Activated T-helper 1 cell treated with anti-CD3 and anti-CD28 coated beads, Interleukin-12 subunit alpha, Interleukin-12 subunit beta, Interleukin-2, Interleukin-4 antibody, amounts not matched to agents 30 ng/mL and 10 ng/mL and 1 ng/mL, durations not matched to agents 14 hours and 24 hours and 36 hours (primary cell): ENCODE data around the gene EZH1. TPM values are rescaled to one million over a fixed set of nuclear protein-coding genes. Genes with fewer than 3 reads are reported as not detected.
A peak's percentile ranks its signal among the peaks of the same experiment; 100 is the strongest.

Experiments
- DNase-seq: peaks from one replicate; pipeline ENCODE4 v3.0.0; 2021; ENCODE audit warnings: low spot score
- H3K27ac Mint-ChIP-seq: one replicate; pipeline ENCODE4 v1.8.0; 2021; ENCODE audit warnings: mild to moderate bottlenecking, mixed read lengths
- H3K27me3 Mint-ChIP-seq: one replicate; pipeline ENCODE4 v1.8.0; 2022; ENCODE audit warnings: mild to moderate bottlenecking, moderate library complexity, mixed read lengths; ENCODE audit not compliant: insufficient read depth
- H3K36me3 Mint-ChIP-seq: one replicate; pipeline ENCODE4 v1.8.0; 2021; ENCODE audit warnings: low read depth, mixed read lengths
- H3K4me1 Mint-ChIP-seq: one replicate; pipeline ENCODE4 v1.8.0; 2021; ENCODE audit warnings: low read depth, mixed read lengths
- H3K4me3 Mint-ChIP-seq: one replicate; pipeline ENCODE4 v1.8.0; 2021; ENCODE audit warnings: mild to moderate bottlenecking, moderate library complexity, mixed read lengths
- H3K9me3 Mint-ChIP-seq: one replicate; pipeline ENCODE4 v1.8.0; 2021; ENCODE audit warnings: mixed read lengths
- intact Hi-C: fragments of 100-400 bp; cut with micrococcal nuclease; formaldehyde crosslinking; loops from one replicate; pipeline ENCODE4 v1.15.1; 2024
- total RNA-seq: library from RNA; stranded (reverse); gene quantifications from 2 replicates; pipeline ENCODE4 v1.2.3, GENCODE V29; 2022

Gene EZH1
- total RNA-seq, 1 donor from 2014 or later: 35.6 TPM

DNA sequence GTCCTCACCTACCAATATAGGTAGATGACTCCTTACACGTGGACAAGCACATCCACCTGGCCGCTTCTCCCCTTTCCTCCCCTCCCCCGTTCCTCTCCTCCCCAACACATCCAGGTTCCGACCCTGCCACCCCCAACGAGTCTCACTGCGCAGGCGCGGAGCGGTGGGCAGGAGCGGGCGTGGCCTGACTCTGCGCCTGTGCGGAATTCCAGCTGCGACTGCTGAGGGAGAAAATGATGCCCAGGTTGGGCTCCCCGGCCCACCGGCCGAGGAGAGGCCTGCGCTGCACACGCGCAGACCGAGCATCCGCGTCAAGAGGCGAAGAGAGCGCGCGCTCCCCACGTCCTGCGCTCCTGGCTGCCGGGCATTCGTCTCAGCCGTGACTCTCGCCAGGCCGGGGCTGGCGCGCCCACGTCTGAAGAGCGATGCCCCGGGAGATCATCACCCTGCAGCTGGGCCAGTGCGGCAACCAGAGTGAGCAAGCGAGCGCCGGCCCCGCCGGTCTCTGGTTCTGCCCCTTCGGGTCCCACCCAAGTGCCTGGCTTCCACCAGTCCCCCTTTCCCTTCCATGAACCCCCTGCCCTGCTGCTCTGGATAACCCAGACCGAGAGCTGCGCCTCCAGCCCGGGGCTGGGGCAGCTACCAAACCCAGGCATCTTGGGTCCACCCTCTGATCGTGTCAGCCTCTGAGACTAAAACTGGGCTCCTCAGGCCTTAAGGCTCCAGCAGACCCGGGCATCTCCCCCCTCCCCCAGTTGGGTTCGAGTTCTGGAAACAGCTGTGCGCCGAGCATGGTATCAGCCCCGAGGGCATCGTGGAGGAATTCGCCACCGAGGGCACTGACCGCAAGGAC is 85.5 kb downstream of the EZH1 start, which contains the start of gene TUBG2:
Gene TUBG2 (plus strand): TSS at position 206 of the 853 bp plus-strand sequence. CDS start 220 bp downstream, at position 426.
- Mint-ChIP-seq H3K27me3 (peaks cover 8% of the 10 kb centered on the region), H3K36me3 (peaks cover 3% of the 10 kb centered on the region), H3K27ac (peak within 1 kb of the TSS; percentile 55), H3K9me3 (no peaks in the 10 kb centered on the region), H3K4me1 (peaks cover 26% of the 10 kb centered on the region), H3K4me3 (peak within 1 kb of the TSS; percentile 86)
- intact Hi-C loops: loop anchor here (1.0 to 2.0 kb wide), 2 partner anchors 19 to 50 kb away; partner anchors contain the start of genes RETREG3 and TUBG1
- DNase-seq: peak; percentile 70

DNA sequence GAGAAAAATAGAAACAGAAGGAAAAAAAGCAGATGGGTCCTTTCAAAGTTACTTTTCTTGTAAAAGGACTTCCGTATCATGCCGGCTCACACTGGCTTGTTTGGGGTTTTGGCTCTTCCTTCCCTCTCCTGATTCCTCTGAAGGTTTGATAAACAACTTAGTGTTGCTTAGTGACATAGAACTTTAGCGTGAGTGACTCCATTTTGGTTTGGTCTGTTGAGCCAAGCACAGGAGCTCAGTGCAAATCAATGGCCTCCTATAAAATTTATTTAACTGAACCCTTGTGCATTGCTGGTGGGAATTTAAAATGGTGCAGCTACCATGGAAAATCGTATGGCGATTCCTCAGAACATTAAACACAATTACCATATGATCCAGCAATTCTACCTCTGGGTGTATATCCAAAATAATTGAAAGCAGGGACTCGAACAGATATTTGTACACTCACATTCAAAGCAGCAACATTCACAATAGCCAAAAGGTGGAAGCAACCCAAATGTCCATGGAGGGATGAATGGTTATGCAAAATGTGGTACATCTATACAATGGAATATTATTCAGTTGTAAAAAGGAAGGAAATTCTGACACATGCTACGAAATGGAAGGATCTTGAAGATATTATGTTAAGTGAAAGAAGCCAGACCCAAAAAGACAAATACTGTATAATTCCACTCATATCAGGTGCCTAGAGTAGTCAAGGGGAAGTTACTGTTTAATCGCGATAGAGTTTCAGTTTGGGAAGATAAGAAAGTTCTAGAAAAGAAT is 86.8 kb downstream of the EZH1 start:
- Mint-ChIP-seq H3K9me3 (no peaks in the 10 kb centered on the region), H3K27ac (no peak overlapping the region), H3K4me1 (peaks cover 26% of the 10 kb centered on the region), H3K36me3 (peaks cover 3% of the 10 kb centered on the region), H3K4me3 (peak overlapping the region; percentile 86), H3K27me3 (peaks cover 13% of the 10 kb centered on the region)
- no peak for DNase-seq
- intact Hi-C loops: loop anchor here (2.0 kb wide), 1 partner anchor 21 kb away; no protein-coding TSS in a partner anchor

DNA sequence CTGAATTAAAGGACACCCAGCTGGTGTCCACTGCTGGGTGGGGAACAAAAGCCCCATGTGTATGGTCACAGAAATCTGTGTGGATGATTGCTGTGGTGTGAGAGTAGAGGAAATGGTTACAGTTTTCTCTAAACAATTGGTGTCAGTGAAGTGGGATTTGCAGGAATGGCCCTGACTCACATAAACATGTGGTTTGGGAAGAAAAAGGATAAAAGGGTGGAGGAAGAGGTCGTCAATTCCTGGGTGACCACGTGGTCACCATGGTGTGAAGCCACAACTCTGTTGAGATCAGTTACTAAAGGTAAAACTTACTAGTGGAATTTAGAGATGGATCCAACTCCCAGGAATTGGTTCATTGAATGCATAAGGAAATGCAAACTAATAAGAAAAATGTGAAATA is 89.3 kb downstream of the EZH1 start:
- Mint-ChIP-seq H3K27ac (no peak overlapping the region), H3K36me3 (no peaks in the 10 kb centered on the region), H3K27me3 (peaks cover 13% of the 10 kb centered on the region), H3K4me1 (peaks cover 24% of the 10 kb centered on the region), H3K4me3 (no peak overlapping the region), H3K9me3 (no peaks in the 10 kb centered on the region)
- DNase-seq: no peak
- intact Hi-C loops: no loop called here

- peaks cover 18% of the 10 kb centered on the region for H3K4me1 Mint-ChIP-seq
Observed at GRCh38 chr17:42653179-42654124, 91.4 kb downstream of the EZH1 start.

DNA sequence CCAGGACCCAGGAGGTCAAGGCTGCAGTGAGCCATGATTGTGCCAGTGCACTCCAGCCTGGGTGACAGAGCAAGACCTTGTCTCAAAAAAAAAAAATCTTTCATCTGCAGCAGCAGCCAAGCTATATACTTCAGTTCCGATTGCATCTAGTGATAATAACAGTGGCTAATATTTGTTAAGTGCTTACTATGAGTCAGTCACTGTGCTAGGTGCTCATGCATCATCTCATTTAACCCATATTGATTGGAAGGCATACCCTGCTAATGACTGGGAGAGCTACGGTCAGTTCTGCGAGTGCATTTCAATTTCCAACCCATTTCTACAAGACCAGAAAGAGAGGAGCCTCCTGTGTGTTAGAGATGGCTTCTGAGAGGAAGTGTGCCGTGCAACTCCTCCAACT is 93.4 kb downstream of the EZH1 start:
- H3K4me1 Mint-ChIP-seq: peaks cover 11% of the 10 kb centered on the region
- H3K9me3 Mint-ChIP-seq: no peaks in the 10 kb centered on the region
- intact Hi-C loops: no loop called here
- H3K27ac Mint-ChIP-seq: no peak overlapping the region
- peaks cover 19% of the 10 kb centered on the region for H3K27me3 Mint-ChIP-seq
- H3K36me3 Mint-ChIP-seq: no peaks in the 10 kb centered on the region
- no peak for DNase-seq
- no peak overlapping the region for H3K4me3 Mint-ChIP-seq

More at GRCh38 chr17:42653179-42654124, 91.4 kb downstream of the EZH1 start:
- intact Hi-C loops: no loop called here
- no peak for DNase-seq
- no peak overlapping the region for H3K27ac Mint-ChIP-seq
- H3K4me3 Mint-ChIP-seq: no peak overlapping the region
- no peaks in the 10 kb centered on the region for H3K9me3 Mint-ChIP-seq
- no peaks in the 10 kb centered on the region for H3K36me3 Mint-ChIP-seq
- peaks cover 12% of the 10 kb centered on the region for H3K27me3 Mint-ChIP-seq

Other genes with a start within 250 kb of the EZH1 start
- gene NAGLU, start 208.8 kb downstream of the EZH1 start, total RNA-seq: 18.2 and 20.8 TPM in 2 replicates
- 0.49 and 0.78 TPM in 2 replicates for gene HSD17B1, start 192.1 kb downstream of the EZH1 start, total RNA-seq
- 93.1 and 95.4 TPM in 2 replicates for gene COASY, start 182.9 kb downstream of the EZH1 start, total RNA-seq
- 74.1 and 75.4 TPM in 2 replicates for gene MLX, start 177.9 kb downstream of the EZH1 start, total RNA-seq
- gene PSMC3IP, start 167.3 kb downstream of the EZH1 start, total RNA-seq: 27.6 and 31.5 TPM in 2 replicates
- gene RETREG3, start 135.7 kb downstream of the EZH1 start, total RNA-seq: 41.1 and 43.4 TPM in 2 replicates
- gene TUBG1, start 135.4 kb downstream of the EZH1 start, total RNA-seq: 90.0 and 95.2 TPM in 2 replicates
- gene TUBG2, start 85.8 kb downstream of the EZH1 start, total RNA-seq: 9.1 and 11.6 TPM in 2 replicates
- 0.52 and 0.76 TPM in 2 replicates for gene PLEKHH3, start 68.0 kb downstream of the EZH1 start, total RNA-seq
- gene CCR10, start 63.2 kb downstream of the EZH1 start, total RNA-seq: 0.15 and 0.21 TPM in 2 replicates
- gene CNTNAP1, start 62.5 kb downstream of the EZH1 start, total RNA-seq: 1.8 and 2.2 TPM in 2 replicates
- gene RAMP2, start 16.2 kb upstream of the EZH1 start, total RNA-seq: not detected in 2 replicates
- 93.6 and 97.0 TPM in 2 replicates for gene VPS25, start 28.4 kb upstream of the EZH1 start, total RNA-seq
- 0.12 and 0.29 TPM in 2 replicates for gene WNK4, start 35.6 kb upstream of the EZH1 start, total RNA-seq
- 53.5 and 59.3 TPM in 2 replicates for gene COA3, start 53.7 kb upstream of the EZH1 start, total RNA-seq
- not detected in 2 replicates for gene CNTD1, start 53.8 kb upstream of the EZH1 start, total RNA-seq
- 100 and 110 TPM in 2 replicates for gene BECN1, start 79.2 kb upstream of the EZH1 start, total RNA-seq
- gene PSME3, start 88.4 kb upstream of the EZH1 start, total RNA-seq: 217 and 220 TPM in 2 replicates
- gene AOC2, start 99.5 kb upstream of the EZH1 start, total RNA-seq: 3.6 and 4.0 TPM in 2 replicates
- 1.9 and 3.7 TPM in 2 replicates for gene AOC3, start 106.2 kb upstream of the EZH1 start, total RNA-seq
- not detected in 2 replicates for gene G6PC1, start 155.8 kb upstream of the EZH1 start, total RNA-seq
- gene AARSD1, start 219.4 kb upstream of the EZH1 start, total RNA-seq: 78.2 and 85.5 TPM in 2 replicates
- 1.0 and 1.6 TPM in 2 replicates for gene PTGES3L, start 235.0 kb upstream of the EZH1 start, total RNA-seq
- gene RUNDC1, start 235.5 kb upstream of the EZH1 start, total RNA-seq: 16.9 and 18.8 TPM in 2 replicates